BLaER1 (cell line): ENCODE measurements around the gene SLC6A20.

Source experiments
- H3K27ac ChIP-seq: shearing (Covaris generic); formaldehyde crosslinking; 2 replicates; pipeline ENCODE4 v1.8.1; 2022
- H3K27me3 ChIP-seq: shearing (Covaris generic); formaldehyde crosslinking; 2 replicates; pipeline ENCODE4 v1.8.1; 2022
- H3K36me3 ChIP-seq: shearing (Covaris generic); formaldehyde crosslinking; 2 replicates; pipeline ENCODE4 v1.8.1; 2022
- H3K4me1 ChIP-seq: shearing (Covaris generic); formaldehyde crosslinking; 2 replicates; pipeline ENCODE4 v1.8.1; 2022
- H3K4me2 ChIP-seq: shearing (Covaris generic); formaldehyde crosslinking; 2 replicates; pipeline ENCODE4 v1.8.1; 2022
- H3K4me3 ChIP-seq: shearing (Covaris generic); formaldehyde crosslinking; 2 replicates; pipeline ENCODE4 v1.8.1; 2022
- H3K9ac ChIP-seq: shearing (Covaris generic); formaldehyde crosslinking; 2 replicates; pipeline ENCODE4 v1.8.1; 2022
- H3K9me3 ChIP-seq: shearing (Covaris generic); formaldehyde crosslinking; 2 replicates; pipeline ENCODE4 v1.8.1; 2022
- H4K20me1 ChIP-seq: shearing (Covaris generic); formaldehyde crosslinking; 2 replicates; pipeline ENCODE4 v1.8.1; 2022
- Cebpa-rat ChIP-seq: shearing (Covaris generic); IDR thresholded peaks from 2 replicates; pipeline ENCODE4 v1.8.1; 2022

The SLC6A20 gene

DNA sequence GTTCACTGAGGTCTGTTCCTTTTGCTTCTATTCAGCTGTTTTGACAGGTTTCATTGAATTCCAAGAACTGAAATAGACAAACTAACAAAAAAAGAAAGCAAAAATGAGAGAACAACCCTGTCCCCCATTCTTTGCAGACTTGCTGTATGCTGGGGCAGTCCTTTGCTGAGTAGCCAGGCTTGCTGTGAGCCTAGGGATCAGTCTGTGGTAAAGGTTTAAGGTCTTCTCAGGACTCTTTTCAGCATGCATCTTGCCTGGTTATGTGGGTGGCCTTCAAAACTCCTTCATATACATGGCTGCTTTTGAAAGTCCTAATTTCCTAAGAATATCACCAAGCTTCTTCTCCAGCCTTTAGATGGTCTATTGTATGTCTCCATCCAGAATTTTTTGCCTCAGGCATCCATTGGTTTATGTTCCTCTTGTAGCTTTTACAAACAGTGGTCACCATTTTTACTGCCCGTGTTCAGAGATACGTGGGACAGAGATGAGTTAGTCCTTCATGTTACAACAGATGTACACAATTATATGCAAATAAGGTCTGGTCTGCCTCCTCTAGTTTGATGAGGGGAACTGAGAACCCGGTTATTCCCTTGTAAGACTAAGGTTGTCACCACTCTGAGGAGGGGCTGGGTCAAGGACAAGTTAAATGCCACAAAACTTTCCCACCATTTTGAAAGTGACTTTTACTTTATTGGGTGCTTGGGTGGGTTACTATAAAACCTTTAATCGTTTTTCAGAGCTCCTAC lies 65.8 kb downstream of the SLC6A20 start:
- Histone ChIP-seq H3K4me1 (no peaks in the 10 kb centered on the region), H3K36me3 (peaks cover 80% of the 10 kb centered on the region), H3K9me3 (no peaks in the 10 kb centered on the region), H4K20me1 (peaks cover 15% of the 10 kb centered on the region; the same call in 1 of the 2 replicates), H3K27ac (no peak overlapping the region), H3K4me3 (no peak overlapping the region), H3K27me3 (no peaks in the 10 kb centered on the region), H3K4me2 (no peak overlapping the region), H3K9ac (no peak overlapping the region)
- no peak for TF ChIP-seq Cebpa-rat

DNA sequence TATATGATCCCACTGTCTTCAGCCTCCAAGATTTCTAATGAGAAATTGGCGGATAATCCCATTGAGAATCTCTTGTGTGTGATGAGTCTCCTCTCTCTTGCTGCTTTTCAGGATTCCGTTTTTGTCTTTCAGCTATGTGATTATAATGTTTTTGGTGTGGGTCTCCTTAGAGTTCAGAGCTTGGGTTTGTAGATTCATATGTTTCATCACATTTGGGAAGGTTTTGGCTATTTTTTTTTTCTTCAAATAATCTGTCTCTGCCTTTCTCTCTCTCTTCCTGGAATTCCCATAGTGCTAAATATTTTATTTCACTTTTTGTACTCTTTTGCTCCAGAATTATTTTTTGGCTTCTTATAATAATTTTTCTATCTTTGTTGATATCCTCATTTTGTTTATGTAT lies 66.7 kb downstream of the SLC6A20 start:
- no peak overlapping the region for H3K4me3 ChIP-seq
- no peaks in the 10 kb centered on the region for H3K9me3 ChIP-seq
- no peak overlapping the region for H3K4me2 ChIP-seq
- peaks cover 15% of the 10 kb centered on the region; the same call in 1 of the 2 replicates for H4K20me1 ChIP-seq
- peaks cover 79% of the 10 kb centered on the region for H3K36me3 ChIP-seq
- H3K9ac ChIP-seq: no peak overlapping the region
- H3K4me1 ChIP-seq: no peaks in the 10 kb centered on the region
- no peaks in the 10 kb centered on the region for H3K27me3 ChIP-seq
- H3K27ac ChIP-seq: no peak overlapping the region
- TF ChIP-seq Cebpa-rat: no peak

DNA sequence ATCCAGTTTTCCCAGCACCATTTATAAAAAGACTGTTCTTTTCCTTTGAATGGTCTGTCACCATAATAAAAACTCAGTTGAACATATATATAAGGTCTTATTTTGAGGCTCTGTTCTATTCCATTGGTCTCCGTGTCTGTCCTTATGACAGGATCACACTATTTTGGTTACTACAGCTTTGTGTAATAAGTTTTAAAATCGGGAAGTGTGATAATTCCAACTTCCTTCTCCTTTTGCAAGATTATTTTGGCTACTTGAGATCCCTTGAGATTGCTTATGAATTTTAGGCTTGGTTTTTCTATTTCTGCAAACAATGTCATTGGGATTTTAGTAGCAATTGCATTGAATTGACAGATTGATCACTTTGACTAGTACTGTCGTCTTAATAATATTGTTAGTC lies 71.4 kb downstream of the SLC6A20 start:
- no peak for TF ChIP-seq Cebpa-rat
- Histone ChIP-seq H3K4me2 (no peak overlapping the region), H3K9me3 (no peaks in the 10 kb centered on the region)

DNA sequence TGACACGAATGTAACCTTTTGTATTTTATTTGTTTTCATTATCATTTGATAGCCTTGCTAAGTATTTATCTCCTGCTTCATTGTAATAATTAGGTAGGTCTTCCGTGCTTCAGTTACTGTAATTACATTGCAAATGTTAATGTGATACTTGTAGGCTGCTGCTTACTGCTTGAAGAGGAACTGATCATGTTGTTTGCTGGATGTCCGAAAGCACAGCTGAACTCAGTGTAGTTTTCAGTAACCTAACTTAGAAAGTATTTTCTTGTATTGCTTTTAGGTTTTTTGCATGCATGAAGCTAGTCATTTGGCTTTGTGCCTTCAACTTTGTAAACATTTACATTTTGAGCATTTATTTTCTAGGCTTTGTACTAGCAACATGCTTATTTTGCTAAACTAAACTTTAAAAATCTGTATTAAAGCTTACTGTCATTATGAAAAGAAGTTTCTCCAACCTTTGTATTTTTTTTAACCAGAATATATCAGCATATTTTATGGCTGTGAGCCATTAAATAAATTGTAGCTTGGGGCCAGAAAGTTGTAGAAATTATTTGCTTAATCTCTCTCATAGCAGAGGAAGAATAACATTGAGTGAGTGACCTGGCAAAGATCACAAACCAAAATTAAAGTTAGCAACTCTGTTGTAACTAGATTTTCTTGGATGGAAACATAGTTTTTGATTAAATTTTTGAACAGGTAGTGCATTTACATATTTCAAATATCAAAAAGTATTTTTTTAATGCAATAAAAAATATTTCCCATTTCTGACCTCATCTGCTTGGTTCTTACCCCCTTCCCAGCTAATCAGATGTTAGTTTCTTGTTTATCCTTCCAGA lies 76.5 kb downstream of the SLC6A20 start:
- no peak for TF ChIP-seq Cebpa-rat

More for the DNA sequence above, 71.4 kb downstream of the SLC6A20 start:
- H3K27ac ChIP-seq: no peak overlapping the region
- H3K4me3 ChIP-seq: no peak overlapping the region
- no peaks in the 10 kb centered on the region for H3K27me3 ChIP-seq
- no peaks in the 10 kb centered on the region for H3K4me1 ChIP-seq
- H3K36me3 ChIP-seq: peaks cover 74% of the 10 kb centered on the region
- H4K20me1 ChIP-seq: 0 out of 2 replicates have a peak, but pooled peaks cover 9% of the 10 kb centered on the region
- H3K9ac ChIP-seq: no peak overlapping the region

DNA sequence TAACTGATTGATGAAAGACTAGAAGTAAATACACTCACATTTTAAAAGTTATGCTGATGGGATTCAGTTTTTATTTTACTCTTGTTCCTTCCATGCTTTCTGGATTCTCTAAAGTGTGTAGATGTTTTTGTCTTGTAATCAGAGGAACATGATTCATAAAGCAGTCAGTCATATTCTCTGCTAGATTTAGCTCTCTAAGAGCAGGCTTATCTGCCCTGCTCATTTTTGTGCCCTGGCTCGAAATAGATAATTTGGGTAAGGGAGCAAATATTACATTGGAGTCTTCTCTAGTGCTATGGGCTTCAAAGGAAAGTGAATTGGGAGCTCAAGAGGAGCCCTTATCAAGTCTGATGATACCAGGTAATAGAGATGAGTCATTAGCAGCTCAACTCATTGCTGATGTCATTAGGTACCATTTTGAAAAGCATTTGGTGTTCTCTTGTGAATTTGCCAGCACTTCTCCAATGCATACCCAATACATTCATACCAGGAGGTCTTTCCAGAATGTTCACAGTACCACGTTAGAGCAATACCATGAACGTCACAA lies 79.5 kb downstream of the SLC6A20 start:
- Histone ChIP-seq H4K20me1 (no peaks in the 10 kb centered on the region), H3K27ac (no peak overlapping the region), H3K27me3 (no peaks in the 10 kb centered on the region), H3K9me3 (no peaks in the 10 kb centered on the region), H3K36me3 (peaks cover 74% of the 10 kb centered on the region), H3K4me1 (peaks cover 11% of the 10 kb centered on the region), H3K4me3 (no peak overlapping the region), H3K4me2 (no peak overlapping the region), H3K9ac (no peak overlapping the region)
- no peak for TF ChIP-seq Cebpa-rat

More for the DNA sequence above, 76.5 kb downstream of the SLC6A20 start:
- Histone ChIP-seq H3K36me3 (peaks cover 78% of the 10 kb centered on the region), H3K9ac (no peak overlapping the region), H3K27me3 (no peaks in the 10 kb centered on the region), H3K9me3 (no peaks in the 10 kb centered on the region), H3K27ac (no peak overlapping the region), H3K4me3 (no peak overlapping the region), H3K4me2 (no peak overlapping the region), H3K4me1 (no peaks in the 10 kb centered on the region), H4K20me1 (no peaks in the 10 kb centered on the region)

DNA sequence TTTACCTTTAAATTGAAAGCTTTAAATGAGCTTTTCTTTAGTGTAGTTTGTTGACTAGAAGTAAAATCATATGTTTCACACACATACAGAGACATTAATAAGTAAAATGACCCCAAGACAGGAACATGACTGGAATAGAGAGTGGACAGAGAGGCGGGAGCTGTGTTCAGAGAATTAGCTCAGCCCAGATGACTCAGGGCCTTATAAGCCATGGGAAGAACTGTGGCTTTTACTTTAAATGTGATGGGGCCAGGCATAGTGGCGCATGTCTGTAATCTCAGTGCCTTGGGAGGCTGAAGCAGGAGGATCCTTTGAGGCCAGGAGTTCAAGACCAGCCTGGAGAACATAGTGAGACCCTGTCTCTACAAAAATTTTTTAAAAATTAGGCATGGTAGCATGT lies 80.4 kb downstream of the SLC6A20 start:
- no peak for TF ChIP-seq Cebpa-rat
- Histone ChIP-seq H3K36me3 (peaks cover 77% of the 10 kb centered on the region), H3K4me3 (no peak overlapping the region), H3K9ac (no peak overlapping the region), H3K4me1 (peaks cover 20% of the 10 kb centered on the region), H3K27ac (no peak overlapping the region), H3K9me3 (peaks cover 8% of the 10 kb centered on the region), H4K20me1 (no peaks in the 10 kb centered on the region), H3K4me2 (no peak overlapping the region), H3K27me3 (no peaks in the 10 kb centered on the region)

DNA sequence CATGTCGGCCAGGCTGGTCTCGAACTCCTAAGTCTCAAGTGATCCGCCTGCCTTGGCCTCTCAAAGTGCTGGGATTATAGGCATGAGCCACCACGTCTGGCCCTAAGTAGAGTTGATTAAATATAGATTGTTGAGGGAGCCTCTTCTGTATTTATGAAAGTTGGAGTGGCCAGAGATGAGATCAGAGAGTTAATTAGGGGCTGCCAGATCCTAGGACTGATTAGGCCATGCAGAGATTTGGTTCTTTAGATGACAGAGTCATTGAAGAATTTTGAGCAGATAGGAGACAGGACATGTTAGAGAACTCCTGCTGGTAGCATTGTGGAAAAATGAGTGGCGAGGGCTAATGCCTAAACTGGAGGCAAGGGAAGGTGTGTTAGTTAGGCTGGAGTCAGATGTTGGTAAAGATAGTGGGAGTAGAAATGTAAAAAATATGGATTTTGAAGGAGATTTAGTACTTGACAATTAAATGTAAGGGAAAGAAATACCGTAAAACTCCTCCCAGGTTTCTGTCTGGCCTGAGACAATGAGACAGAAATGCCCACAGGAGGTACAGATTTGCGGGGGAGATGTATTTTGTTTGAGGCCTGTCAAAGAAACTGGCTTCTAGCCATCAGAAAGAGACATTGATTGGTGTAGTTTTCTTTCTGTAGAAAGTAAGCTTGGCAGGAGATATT lies 83.8 kb downstream of the SLC6A20 start:
- Histone ChIP-seq H3K9me3 (peaks cover 17% of the 10 kb centered on the region), H3K4me1 (peaks cover 28% of the 10 kb centered on the region), H3K4me3 (no peak overlapping the region), H3K9ac (no peak overlapping the region), H3K36me3 (peaks cover 85% of the 10 kb centered on the region), H3K27me3 (no peaks in the 10 kb centered on the region), H4K20me1 (no peaks in the 10 kb centered on the region), H3K4me2 (peak overlapping the region; percentile 36), H3K27ac (peak overlapping the region; percentile 3; the same call in 1 of the 2 replicates)
- no peak for TF ChIP-seq Cebpa-rat

DNA sequence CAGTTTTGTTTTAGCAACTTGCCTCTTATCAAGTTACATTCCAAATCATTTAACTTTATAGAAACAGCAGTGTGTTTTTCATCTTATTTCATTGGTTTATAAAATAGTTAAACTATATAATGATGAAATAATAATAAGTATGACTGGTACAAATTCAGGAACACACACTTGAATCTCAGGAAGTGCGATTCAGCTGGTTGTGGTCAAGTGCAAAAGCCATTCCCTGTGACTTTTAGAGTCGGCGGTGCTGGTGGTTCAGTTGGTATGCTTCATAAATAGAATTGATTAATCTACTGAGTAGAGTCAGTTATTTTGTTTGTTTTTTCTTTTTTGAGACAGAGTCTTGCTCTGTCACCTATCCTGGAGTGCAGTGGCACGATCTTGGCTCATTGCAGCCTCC lies 84.4 kb downstream of the SLC6A20 start:
- H3K9ac ChIP-seq: no peak overlapping the region
- peaks cover 29% of the 10 kb centered on the region for H3K4me1 ChIP-seq
- peak overlapping the region; percentile 36 for H3K4me2 ChIP-seq
- no peak overlapping the region; the same call in 1 of the 2 replicates for H3K27ac ChIP-seq
- H4K20me1 ChIP-seq: no peaks in the 10 kb centered on the region
- peaks cover 17% of the 10 kb centered on the region for H3K9me3 ChIP-seq
- no peaks in the 10 kb centered on the region for H3K27me3 ChIP-seq
- peaks cover 84% of the 10 kb centered on the region for H3K36me3 ChIP-seq
- no peak overlapping the region for H3K4me3 ChIP-seq
- TF ChIP-seq Cebpa-rat: no peak
